GM23338 (cell line): ENCODE data around the gene SPEM2. TPM values are rescaled to one million over a fixed set of nuclear protein-coding genes. Genes with fewer than 3 reads are reported as not detected.

ENCODE experiments used
- ATAC-seq: fragments of 200-7000 bp; cut with Tn5 transposase; 3 replicates; pipeline ENCODE4 v1.9.1; 2020
- DNase-seq: peaks from one replicate; pipeline ENCODE4 v3.0.0-alpha.2; 2015; ENCODE audit warnings: low spot score
- H2AFZ ChIP-seq: fragments of 200-600 bp; sonication (generic); 2 replicates; pipeline ENCODE4 v1.8.0; 2016; ENCODE audit warnings: antibody characterized with exemption, mild to moderate bottlenecking, moderate library complexity
- H3F3A ChIP-seq: fragments of 200-600 bp; sonication (generic); replicated peaks from 2 replicates; pipeline ENCODE4 v1.8.0; 2017; ENCODE audit warnings: antibody characterized with exemption, mixed run types, low read depth
- H3K27ac ChIP-seq: fragments of 200-600 bp; sonication (generic); 2 replicates; pipeline ENCODE4 v1.6.1; 2016; ENCODE audit warnings: low read depth
- H3K27me3 ChIP-seq: fragments of 200-600 bp; sonication (generic); 2 replicates; pipeline ENCODE4 v1.8.0; 2016; ENCODE audit warnings: mild to moderate bottlenecking, mixed run types, moderate library complexity; ENCODE audit not compliant: insufficient read depth
- H3K36me3 ChIP-seq: fragments of 200-600 bp; sonication (generic); 2 replicates; pipeline ENCODE4 v1.8.0; 2016; ENCODE audit warnings: mild to moderate bottlenecking; ENCODE audit not compliant: insufficient read depth
- H3K4me1 ChIP-seq: fragments of 200-600 bp; sonication (generic); 2 replicates; pipeline ENCODE4 v1.8.0; 2016; ENCODE audit warnings: mild to moderate bottlenecking, moderate library complexity; ENCODE audit not compliant: insufficient read depth
- H3K4me2 ChIP-seq: fragments of 200-600 bp; sonication (generic); 2 replicates; pipeline ENCODE4 v1.7.1; 2017; ENCODE audit warnings: mixed run types
- H3K4me3 ChIP-seq: fragments of 200-600 bp; sonication (generic); 2 replicates; pipeline ENCODE4 v1.6.1; 2016; ENCODE audit warnings: mixed run types
- H3K79me2 ChIP-seq: fragments of 200-600 bp; sonication (generic); replicated peaks from 2 replicates; pipeline ENCODE4 v1.8.0; 2017; ENCODE audit warnings: mild to moderate bottlenecking; ENCODE audit not compliant: insufficient read depth
- H3K9me2 ChIP-seq: fragments of 200-600 bp; sonication (generic); 2 replicates; pipeline ENCODE4 v1.8.0; 2017; ENCODE audit not compliant: insufficient read depth
- H4K20me1 ChIP-seq: fragments of 200-600 bp; sonication (generic); replicated peaks from 2 replicates; pipeline ENCODE4 v1.8.0; 2017; ENCODE audit warnings: mild to moderate bottlenecking; ENCODE audit not compliant: insufficient read depth
- H3K27ac Mint-ChIP-seq: 2 replicates; pipeline ENCODE4 v1.8.0; 2020; ENCODE audit warnings: inconsistent platforms, mild to moderate bottlenecking, moderate library complexity, mixed read lengths
- H3K27me3 Mint-ChIP-seq: 3 replicates; pipeline ENCODE4 v1.8.0; 2022; ENCODE audit warnings: low read depth, mild to moderate bottlenecking, moderate library complexity, mixed read lengths, inconsistent platforms; ENCODE audit not compliant: insufficient read depth, poor library complexity
- H3K36me3 Mint-ChIP-seq: 3 replicates; pipeline ENCODE4 v1.8.0; 2021; ENCODE audit warnings: low read depth, mild to moderate bottlenecking, inconsistent platforms, moderate library complexity, mixed read lengths
- H3K4me1 Mint-ChIP-seq: 3 replicates; pipeline ENCODE4 v1.8.0; 2020; ENCODE audit warnings: mild to moderate bottlenecking, inconsistent platforms, mixed read lengths
- H3K4me3 Mint-ChIP-seq: 3 replicates; pipeline ENCODE4 v1.8.0; 2021; ENCODE audit warnings: moderate library complexity, mild to moderate bottlenecking, inconsistent platforms, mixed read lengths
- H3K9me3 Mint-ChIP-seq: 3 replicates; pipeline ENCODE4 v1.8.0; 2020; ENCODE audit warnings: moderate library complexity, mild to moderate bottlenecking, inconsistent platforms, mixed read lengths
- CREB1 ChIP-seq: fragments of 250-450 bp; sonication (Bioruptor Pico); IDR thresholded peaks from 2 replicates; pipeline ENCODE4 v1.5.0; 2020; ENCODE audit warnings: low read depth, mild to moderate bottlenecking, moderate library complexity
- CTCF ChIP-seq, 2 experiments: fragments of 200-600 bp in 1 of 2; sonication (generic) in 1 of 2; conservative IDR thresholded peaks; 2 replicates each; pipeline versions ENCODE4 v1.5.1 to v1.6.1; 2016 to 2017; ENCODE audit warnings: antibody characterized with exemption in 2 of 2, low read depth in 2 of 2, mild to moderate bottlenecking in 2 of 2, moderate library complexity in 1 of 2
- ETS1 ChIP-seq: IDR thresholded peaks from 2 replicates; pipeline ENCODE4 v1.6.1; 2016; ENCODE audit warnings: antibody characterized with exemption
- EZH2 ChIP-seq: fragments of 200-600 bp; sonication (generic); IDR thresholded peaks from one replicate; pipeline ENCODE4 v1.8.0; 2017; ENCODE audit warnings: antibody characterized with exemption, mild to moderate bottlenecking, low read depth; ENCODE audit not compliant: unreplicated experiment
- EZH2phosphoT487 ChIP-seq: fragments of 200-600 bp; sonication (generic); IDR thresholded peaks from one replicate; pipeline ENCODE4 v1.8.1; 2018; ENCODE audit warnings: antibody characterized with exemption; ENCODE audit not compliant: unreplicated experiment
- JUNB ChIP-seq: IDR thresholded peaks from one replicate; pipeline ENCODE4 v1.6.1; 2016; ENCODE audit warnings: antibody characterized with exemption; ENCODE audit not compliant: unreplicated experiment
- NANOG ChIP-seq: IDR thresholded peaks from 2 replicates; pipeline ENCODE4 v1.6.1; 2016; ENCODE audit warnings: antibody characterized with exemption, borderline replicate concordance
- POLR2AphosphoS5 ChIP-seq: IDR thresholded peaks from 2 replicates; pipeline ENCODE4 v1.6.1; 2016; ENCODE audit warnings: antibody characterized with exemption, low read depth
- STAT1 ChIP-seq: IDR thresholded peaks from one replicate; pipeline ENCODE4 v1.6.1; 2016; ENCODE audit warnings: antibody characterized with exemption; ENCODE audit not compliant: unreplicated experiment
- ZNF114 ChIP-seq: fragments of 250-450 bp; sonication (Bioruptor Pico); IDR thresholded peaks from 2 replicates; pipeline ENCODE4 v1.5.0; 2020; ENCODE audit warnings: mild to moderate bottlenecking, moderate library complexity
- ZNF462 ChIP-seq: fragments of 250-450 bp; sonication (Bioruptor Pico); IDR thresholded peaks from 2 replicates; pipeline ENCODE4 v1.5.0; 2020; ENCODE audit warnings: mild to moderate bottlenecking, moderate library complexity
- polyA plus RNA-seq: library from polyadenylated mRNA; unstranded; fragments of >200 nt; fragmentation: Nextera tagmentation; extraction: Ambion mirVana; gene quantifications from 2 replicates; pipeline ENCODE4 v1.2.1, GENCODE V29; 2016
- total RNA-seq: library from RNA; depleted of rRNA; stranded (reverse); fragments of >200 nt; shearing (Covaris generic); gene quantifications from 2 replicates; pipeline ENCODE4 v1.2.3, GENCODE V29; 2014
- TF ChIP-seq, protein P1 (sequence below): IDR thresholded peaks from one replicate; pipeline ENCODE4 v1.6.1; 2018; ENCODE audit warnings: antibody characterized with exemption; ENCODE audit not compliant: unreplicated experiment

SPEM2 gene
- total and polyA plus RNA-seq, 2 experiments from 2014 or later, result not detected

- Histone ChIP-seq H3K27ac (no peak overlapping the region), H3K36me3 (no peaks in the 10 kb centered on the region), H3K9me2 (no peaks in the 10 kb centered on the region), H4K20me1 (no peaks in the 10 kb centered on the region; the same call in 1 of the 2 replicates), H3K4me1 (peaks cover 22% of the 10 kb centered on the region), H3K4me3 (peak overlapping the region; percentile 98), H3K4me2 (peak overlapping the region; percentile 76), H2AFZ (0 out of 2 replicates have a peak overlapping the region, but pooled peaks have one; percentile 47), H3K27me3 (peaks cover 31% of the 10 kb centered on the region), H3K79me2 (no peaks in the 10 kb centered on the region), H3F3A (peaks cover 40% of the 10 kb centered on the region)
- Mint-ChIP-seq H3K36me3 (no peaks in the 10 kb centered on the region; the same call in 2 of the 3 replicates), H3K27me3 (peaks cover 48% of the 10 kb centered on the region), H3K4me3 (peak overlapping the region; percentile 84), H3K27ac (no peak overlapping the region; the same call in 1 of the 2 replicates), H3K9me3 (no peaks in the 10 kb centered on the region), H3K4me1 (peaks cover 29% of the 10 kb centered on the region)
- DNase-seq (no peak), ATAC-seq (no peak)
- TF ChIP-seq NANOG, result no peak
- TF ChIP-seq POLR2AphosphoS5, result no peak
- TF ChIP-seq, protein P1, sequence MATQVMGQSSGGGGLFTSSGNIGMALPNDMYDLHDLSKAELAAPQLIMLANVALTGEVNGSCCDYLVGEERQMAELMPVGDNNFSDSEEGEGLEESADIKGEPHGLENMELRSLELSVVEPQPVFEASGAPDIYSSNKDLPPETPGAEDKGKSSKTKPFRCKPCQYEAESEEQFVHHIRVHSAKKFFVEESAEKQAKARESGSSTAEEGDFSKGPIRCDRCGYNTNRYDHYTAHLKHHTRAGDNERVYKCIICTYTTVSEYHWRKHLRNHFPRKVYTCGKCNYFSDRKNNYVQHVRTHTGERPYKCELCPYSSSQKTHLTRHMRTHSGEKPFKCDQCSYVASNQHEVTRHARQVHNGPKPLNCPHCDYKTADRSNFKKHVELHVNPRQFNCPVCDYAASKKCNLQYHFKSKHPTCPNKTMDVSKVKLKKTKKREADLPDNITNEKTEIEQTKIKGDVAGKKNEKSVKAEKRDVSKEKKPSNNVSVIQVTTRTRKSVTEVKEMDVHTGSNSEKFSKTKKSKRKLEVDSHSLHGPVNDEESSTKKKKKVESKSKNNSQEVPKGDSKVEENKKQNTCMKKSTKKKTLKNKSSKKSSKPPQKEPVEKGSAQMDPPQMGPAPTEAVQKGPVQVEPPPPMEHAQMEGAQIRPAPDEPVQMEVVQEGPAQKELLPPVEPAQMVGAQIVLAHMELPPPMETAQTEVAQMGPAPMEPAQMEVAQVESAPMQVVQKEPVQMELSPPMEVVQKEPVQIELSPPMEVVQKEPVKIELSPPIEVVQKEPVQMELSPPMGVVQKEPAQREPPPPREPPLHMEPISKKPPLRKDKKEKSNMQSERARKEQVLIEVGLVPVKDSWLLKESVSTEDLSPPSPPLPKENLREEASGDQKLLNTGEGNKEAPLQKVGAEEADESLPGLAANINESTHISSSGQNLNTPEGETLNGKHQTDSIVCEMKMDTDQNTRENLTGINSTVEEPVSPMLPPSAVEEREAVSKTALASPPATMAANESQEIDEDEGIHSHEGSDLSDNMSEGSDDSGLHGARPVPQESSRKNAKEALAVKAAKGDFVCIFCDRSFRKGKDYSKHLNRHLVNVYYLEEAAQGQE, result no peak
- TF ChIP-seq ZNF114, result no peak
- TF ChIP-seq CREB1, result no peak
- TF ChIP-seq EZH2phosphoT487, result no peak
- no peak for TF ChIP-seq ZNF462 (CRISPR knock-in tag)
- TF ChIP-seq ETS1, result no peak
- TF ChIP-seq JUNB, result no peak
- no peak for TF ChIP-seq STAT1
- TF ChIP-seq EZH2, result no peak
- no peak for TF ChIP-seq CTCF (conservative IDR thresholded peaks at IDR 0.05; ENCODE audit: low read depth in 2 of 2)
These were observed 12.0 kb downstream of the SPEM2 start for GRCh38 chr17:7437369-7437863.
